Fibroblast of skin of left biceps (primary cell): ENCODE measurements around the gene CTSF.
"Not testable (repeated sequence)": the region's sequence is repeated elsewhere in the genome, so short reads cannot be mapped to it uniquely, and the experiment has no call there.

Experiments used
- DNase-seq, 2 experiments: peaks; one replicate each; pipeline ENCODE4 v3.0.0-alpha.2; 2013; ENCODE audit warnings: low read depth in 2 of 2

Gene CTSF

GRCh38 chr11:66559142-66559865 lies 9.1 kb downstream of the CTSF start:
- DNase-seq: no peak

GRCh38 chr11:66557733-66558326 lies 10.6 kb downstream of the CTSF start:
- DNase-seq: no peak

GRCh38 chr11:66556086-66556485 lies 12.3 kb downstream of the CTSF start:
- no peak for DNase-seq

- no peak for DNase-seq
These were observed 13.0 kb downstream of the CTSF start for GRCh38 chr11:66555416-66555815.

- DNase-seq: no peak
These were observed 13.8 kb downstream of the CTSF start for GRCh38 chr11:66554602-66555001.

- no peak for DNase-seq
These were observed 17.5 kb downstream of the CTSF start for GRCh38 chr11:66550887-66551286.

GRCh38 chr11:66549696-66550095 lies 18.7 kb downstream of the CTSF start:
- DNase-seq: no peak

GRCh38 chr11:66548774-66549630 lies 19.4 kb downstream of the CTSF start:
- DNase-seq: no peak

GRCh38 chr11:66548041-66548440 lies 20.4 kb downstream of the CTSF start:
- DNase-seq: no peak

GRCh38 chr11:66547662-66548009 lies 20.8 kb downstream of the CTSF start:
- no peak for DNase-seq

GRCh38 chr11:66546966-66547661 lies 21.3 kb downstream of the CTSF start:
- no peak for DNase-seq

GRCh38 chr11:66546368-66546965 lies 21.9 kb downstream of the CTSF start, which contains the start of gene ACTN3:
TSS of gene ACTN3 (plus strand) at chr11:66546903. CDS start at chr11:66546938, 35 bp downstream.
- peak in 1 of 2 experiments; percentile 10 for DNase-seq

- peak; percentile 91 to 94 for DNase-seq
These were observed 22.6 kb downstream of the CTSF start, which contains the start of gene ZDHHC24 for GRCh38 chr11:66545701-66546367. TSS of gene ZDHHC24 (minus strand) at chr11:66546048. CDS start at chr11:66546003, 45 bp downstream.

- not testable (repeated sequence) for DNase-seq
These were observed 23.5 kb downstream of the CTSF start for GRCh38 chr11:66544952-66545351.

GRCh38 chr11:66543263-66544107 lies 24.9 kb downstream of the CTSF start:
- no peak for DNase-seq

- no peak for DNase-seq
These were observed 26.0 kb downstream of the CTSF start for GRCh38 chr11:66542362-66542761.

GRCh38 chr11:66541892-66542291 lies 26.5 kb downstream of the CTSF start:
- DNase-seq: no peak

- not testable (repeated sequence) for DNase-seq
These were observed 27.8 kb downstream of the CTSF start for GRCh38 chr11:66540598-66540997.

- no peak for DNase-seq
These were observed 28.6 kb downstream of the CTSF start for GRCh38 chr11:66539870-66540213.
